Measurements from ENCODE around the gene MYO5B. TPM values are rescaled to one million over a fixed set of nuclear protein-coding genes. Genes with fewer than 3 reads are reported as not detected.

The MYO5B gene
- total RNA-seq, 1 donor from 2014 or later, result not detected

GRCh38 chr18:50128506-50129271 is 66.3 kb downstream of the MYO5B start:
- Mint-ChIP-seq H3K27ac (no peak overlapping the region), H3K27me3 (ENCODE audit: low read depth) (peaks cover 11% of the 10 kb centered on the region), H3K9me3 (no peaks in the 10 kb centered on the region), H3K4me1 (ENCODE audit: low read depth) (peaks cover 5% of the 10 kb centered on the region), H3K4me3 (ENCODE audit: low read depth) (no peak overlapping the region), H3K36me3 (ENCODE audit: low read depth) (no peaks in the 10 kb centered on the region)
- intact Hi-C loops (cut with micrococcal nuclease), result no loop called here
- no peak for DNase-seq (ENCODE audit: low spot score)

GRCh38 chr18:50127516-50128210 is 67.3 kb downstream of the MYO5B start:
- DNase-seq (ENCODE audit: low spot score), result no peak
- Mint-ChIP-seq H3K27me3 (ENCODE audit: low read depth) (peaks cover 7% of the 10 kb centered on the region), H3K4me1 (ENCODE audit: low read depth) (peaks cover 5% of the 10 kb centered on the region), H3K4me3 (ENCODE audit: low read depth) (no peak overlapping the region), H3K36me3 (ENCODE audit: low read depth) (no peaks in the 10 kb centered on the region), H3K27ac (no peak overlapping the region), H3K9me3 (no peaks in the 10 kb centered on the region)
- intact Hi-C loops (cut with micrococcal nuclease), result no loop called here

GRCh38 chr18:50126471-50126870 is 68.5 kb downstream of the MYO5B start:
- Mint-ChIP-seq H3K9me3 (no peaks in the 10 kb centered on the region), H3K27ac (no peak overlapping the region), H3K4me3 (ENCODE audit: low read depth) (no peak overlapping the region), H3K27me3 (ENCODE audit: low read depth) (no peaks in the 10 kb centered on the region), H3K36me3 (ENCODE audit: low read depth) (no peaks in the 10 kb centered on the region), H3K4me1 (ENCODE audit: low read depth) (no peaks in the 10 kb centered on the region)
- no peak for DNase-seq (ENCODE audit: low spot score)
- intact Hi-C loops (cut with micrococcal nuclease), result no loop called here

- no peaks in the 10 kb centered on the region for H3K4me1 Mint-ChIP-seq (ENCODE audit: low read depth)
- H3K27me3 Mint-ChIP-seq (ENCODE audit: low read depth), result peaks cover 3% of the 10 kb centered on the region
- DNase-seq (ENCODE audit: low spot score), result no peak
- H3K27ac Mint-ChIP-seq, result no peak overlapping the region
- intact Hi-C loops (cut with micrococcal nuclease), result no loop called here
- H3K36me3 Mint-ChIP-seq (ENCODE audit: low read depth), result no peaks in the 10 kb centered on the region
- H3K9me3 Mint-ChIP-seq, result no peaks in the 10 kb centered on the region
- no peak overlapping the region for H3K4me3 Mint-ChIP-seq (ENCODE audit: low read depth)
Observed at GRCh38 chr18:50125456-50125855, 69.5 kb downstream of the MYO5B start.

- Mint-ChIP-seq H3K4me3 (ENCODE audit: low read depth) (no peak overlapping the region), H3K27me3 (ENCODE audit: low read depth) (peaks cover 9% of the 10 kb centered on the region), H3K4me1 (ENCODE audit: low read depth) (no peaks in the 10 kb centered on the region), H3K36me3 (ENCODE audit: low read depth) (no peaks in the 10 kb centered on the region), H3K9me3 (no peaks in the 10 kb centered on the region), H3K27ac (no peak overlapping the region)
- intact Hi-C loops (cut with micrococcal nuclease), result no loop called here
- DNase-seq (ENCODE audit: low spot score), result no peak
Observed at GRCh38 chr18:50119296-50119695, 75.7 kb downstream of the MYO5B start.

- DNase-seq (ENCODE audit: low spot score), result no peak
- no peak overlapping the region for H3K4me3 Mint-ChIP-seq (ENCODE audit: low read depth)
- no peak overlapping the region for H3K27ac Mint-ChIP-seq
- peaks cover 13% of the 10 kb centered on the region for H3K27me3 Mint-ChIP-seq (ENCODE audit: low read depth)
- H3K9me3 Mint-ChIP-seq, result no peaks in the 10 kb centered on the region
- intact Hi-C loops (cut with micrococcal nuclease), result no loop called here
- H3K36me3 Mint-ChIP-seq (ENCODE audit: low read depth), result no peaks in the 10 kb centered on the region
- H3K4me1 Mint-ChIP-seq (ENCODE audit: low read depth), result no peaks in the 10 kb centered on the region
Observed at GRCh38 chr18:50117863-50118262, 77.1 kb downstream of the MYO5B start.

- no peak for DNase-seq (ENCODE audit: low spot score)
- intact Hi-C loops (cut with micrococcal nuclease), result no loop called here
- no peaks in the 10 kb centered on the region for H3K36me3 Mint-ChIP-seq (ENCODE audit: low read depth)
- peaks cover 21% of the 10 kb centered on the region for H3K27me3 Mint-ChIP-seq (ENCODE audit: low read depth)
- H3K4me1 Mint-ChIP-seq (ENCODE audit: low read depth), result no peaks in the 10 kb centered on the region
- H3K9me3 Mint-ChIP-seq, result no peaks in the 10 kb centered on the region
- no peak overlapping the region for H3K4me3 Mint-ChIP-seq (ENCODE audit: low read depth)
- H3K27ac Mint-ChIP-seq, result no peak overlapping the region
Observed at GRCh38 chr18:50115095-50115494, 79.9 kb downstream of the MYO5B start.

GRCh38 chr18:50114448-50114847 is 80.5 kb downstream of the MYO5B start:
- Mint-ChIP-seq H3K36me3 (ENCODE audit: low read depth) (no peaks in the 10 kb centered on the region), H3K9me3 (no peaks in the 10 kb centered on the region), H3K4me1 (ENCODE audit: low read depth) (no peaks in the 10 kb centered on the region), H3K4me3 (ENCODE audit: low read depth) (no peak overlapping the region), H3K27ac (no peak overlapping the region), H3K27me3 (ENCODE audit: low read depth) (peaks cover 21% of the 10 kb centered on the region)
- intact Hi-C loops (cut with micrococcal nuclease), result no loop called here
- no peak for DNase-seq (ENCODE audit: low spot score)

GRCh38 chr18:50113726-50114125 is 81.2 kb downstream of the MYO5B start:
- Mint-ChIP-seq H3K27ac (no peak overlapping the region), H3K4me3 (ENCODE audit: low read depth) (no peak overlapping the region), H3K9me3 (no peaks in the 10 kb centered on the region), H3K27me3 (ENCODE audit: low read depth) (peaks cover 23% of the 10 kb centered on the region), H3K36me3 (ENCODE audit: low read depth) (no peaks in the 10 kb centered on the region), H3K4me1 (ENCODE audit: low read depth) (no peaks in the 10 kb centered on the region)
- DNase-seq (ENCODE audit: low spot score), result no peak
- intact Hi-C loops (cut with micrococcal nuclease), result no loop called here

GRCh38 chr18:50111398-50111797 is 83.5 kb downstream of the MYO5B start:
- Mint-ChIP-seq H3K4me1 (ENCODE audit: low read depth) (no peaks in the 10 kb centered on the region), H3K4me3 (ENCODE audit: low read depth) (no peak overlapping the region), H3K27me3 (ENCODE audit: low read depth) (peaks cover 21% of the 10 kb centered on the region), H3K36me3 (ENCODE audit: low read depth) (no peaks in the 10 kb centered on the region), H3K9me3 (no peaks in the 10 kb centered on the region), H3K27ac (no peak overlapping the region)
- no peak for DNase-seq (ENCODE audit: low spot score)
- intact Hi-C loops (cut with micrococcal nuclease), result no loop called here

- H3K4me1 Mint-ChIP-seq (ENCODE audit: low read depth), result no peaks in the 10 kb centered on the region
- no peak overlapping the region for H3K4me3 Mint-ChIP-seq (ENCODE audit: low read depth)
- H3K27ac Mint-ChIP-seq, result no peak overlapping the region
- H3K36me3 Mint-ChIP-seq (ENCODE audit: low read depth), result no peaks in the 10 kb centered on the region
- no peaks in the 10 kb centered on the region for H3K9me3 Mint-ChIP-seq
- peaks cover 25% of the 10 kb centered on the region for H3K27me3 Mint-ChIP-seq (ENCODE audit: low read depth)
- no peak for DNase-seq (ENCODE audit: low spot score)
- intact Hi-C loops (cut with micrococcal nuclease), result no loop called here
Observed at GRCh38 chr18:50107468-50107977, 87.4 kb downstream of the MYO5B start.

GRCh38 chr18:50105027-50105426 is 89.9 kb downstream of the MYO5B start:
- DNase-seq (ENCODE audit: low spot score), result no peak
- no peak overlapping the region for H3K27ac Mint-ChIP-seq
- H3K27me3 Mint-ChIP-seq (ENCODE audit: low read depth), result peaks cover 14% of the 10 kb centered on the region
- H3K4me1 Mint-ChIP-seq (ENCODE audit: low read depth), result no peaks in the 10 kb centered on the region
- no peaks in the 10 kb centered on the region for H3K36me3 Mint-ChIP-seq (ENCODE audit: low read depth)
- H3K9me3 Mint-ChIP-seq, result no peaks in the 10 kb centered on the region
- intact Hi-C loops (cut with micrococcal nuclease), result no loop called here
- no peak overlapping the region for H3K4me3 Mint-ChIP-seq (ENCODE audit: low read depth)

- H3K4me3 Mint-ChIP-seq (ENCODE audit: low read depth), result no peak overlapping the region
- no peaks in the 10 kb centered on the region for H3K36me3 Mint-ChIP-seq (ENCODE audit: low read depth)
- H3K9me3 Mint-ChIP-seq, result no peaks in the 10 kb centered on the region
- H3K27me3 Mint-ChIP-seq (ENCODE audit: low read depth), result peaks cover 14% of the 10 kb centered on the region
- H3K27ac Mint-ChIP-seq, result no peak overlapping the region
- no peak for DNase-seq (ENCODE audit: low spot score)
- H3K4me1 Mint-ChIP-seq (ENCODE audit: low read depth), result peaks cover 3% of the 10 kb centered on the region
- intact Hi-C loops (cut with micrococcal nuclease), result no loop called here
Observed at GRCh38 chr18:50104421-50104820, 90.5 kb downstream of the MYO5B start.
